Fibroblast of villous mesenchyme (primary cell): Measurements from ENCODE around the gene SMC2. TPM values are rescaled to one million over a fixed set of nuclear protein-coding genes. Genes with fewer than 3 reads are reported as not detected.
A peak's percentile ranks its signal among the peaks of the same experiment; 100 is the strongest.

ENCODE experiments used
- DNase-seq: peaks from one replicate; pipeline ENCODE4 v3.0.0-alpha.2; 2010; ENCODE audit warnings: low read depth
- H3K4me3 ChIP-seq: 2 replicates; pipeline ENCODE4 v1.5.1; 2011; ENCODE audit warnings: low read depth, mild to moderate bottlenecking, low read length
- CTCF ChIP-seq: IDR thresholded peaks from 2 replicates; pipeline ENCODE4 v1.5.1; 2012; ENCODE audit warnings: low read depth, mild to moderate bottlenecking, low read length; ENCODE audit not compliant: insufficient read depth
- total RNA-seq: library from RNA; depleted of rRNA; stranded (reverse); fragments of >200 nt; gene quantifications from 2 replicates; pipeline ENCODE4 v1.2.3, GENCODE V29; 2012

SMC2 gene
- total RNA-seq, 1 donor: 19.0 TPM

- DNase-seq: peak; percentile 69
- TF ChIP-seq CTCF: no peak
- H3K4me3 ChIP-seq: no peak overlapping the region
Measured at GRCh38 chr9:104074876-104075275, 19.2 kb upstream of the SMC2 start.

- no peak for TF ChIP-seq CTCF
- peak; percentile 82 for DNase-seq
- H3K4me3 ChIP-seq: no peak overlapping the region
Measured at GRCh38 chr9:104075801-104076753, 18.0 kb upstream of the SMC2 start.

- H3K4me3 ChIP-seq: no peak overlapping the region
- TF ChIP-seq CTCF: no peak
- no peak for DNase-seq
Measured at GRCh38 chr9:104078596-104078995, 15.5 kb upstream of the SMC2 start.

GRCh38 chr9:104080983-104081382, 13.1 kb upstream of the SMC2 start:
- no peak overlapping the region for H3K4me3 ChIP-seq
- no peak for TF ChIP-seq CTCF
- no peak for DNase-seq

GRCh38 chr9:104082168-104082567, 11.9 kb upstream of the SMC2 start:
- no peak for TF ChIP-seq CTCF
- no peak for DNase-seq
- H3K4me3 ChIP-seq: no peak overlapping the region

- no peak for TF ChIP-seq CTCF
- DNase-seq: no peak
- H3K4me3 ChIP-seq: no peak overlapping the region
Measured at GRCh38 chr9:104085525-104085924, 8.6 kb upstream of the SMC2 start.

GRCh38 chr9:104087894-104088293, 6.2 kb upstream of the SMC2 start:
- DNase-seq: no peak
- no peak for TF ChIP-seq CTCF
- no peak overlapping the region for H3K4me3 ChIP-seq
